ENCODE data around the gene SDK1. TPM values are rescaled to one million over a fixed set of nuclear protein-coding genes. Genes with fewer than 3 reads are reported as not detected.

SDK1 gene
- total RNA-seq, 4 donors from 2014 or later, result 3.7 to 80.9 (median 13.1) TPM

GRCh38 chr7:3469641-3470040 lies 168.6 kb downstream of the SDK1 start:
- no peak for DNase-seq
- TF ChIP-seq CTCF (IDR thresholded peaks at IDR 0.05), result no peak
- no peak for TF ChIP-seq POLR2A (IDR thresholded peaks at IDR 0.05)
- H3K27me3 ChIP-seq, result no peaks in the 10 kb centered on the region
- H3K27ac ChIP-seq, result no peak overlapping the region
- no peaks in the 10 kb centered on the region for H3K4me1 ChIP-seq
- H3K9me3 ChIP-seq, result no peaks in the 10 kb centered on the region
- H3K36me3 ChIP-seq, result no peaks in the 10 kb centered on the region
- no peak overlapping the region for H3K4me3 ChIP-seq

- Histone ChIP-seq H3K4me1 (no peaks in the 10 kb centered on the region), H3K27ac (no peak overlapping the region), H3K27me3 (no peaks in the 10 kb centered on the region), H3K36me3 (no peaks in the 10 kb centered on the region), H3K9me3 (no peaks in the 10 kb centered on the region), H3K4me3 (no peak overlapping the region)
- TF ChIP-seq POLR2A (IDR thresholded peaks at IDR 0.05) (no peak), CTCF (IDR thresholded peaks at IDR 0.05) (no peak)
- no peak for DNase-seq
Observed at GRCh38 chr7:3480197-3480596, 179.1 kb downstream of the SDK1 start.

GRCh38 chr7:3481435-3481834 lies 180.4 kb downstream of the SDK1 start:
- DNase-seq, result no peak
- Histone ChIP-seq H3K36me3 (no peaks in the 10 kb centered on the region), H3K4me3 (no peak overlapping the region), H3K27me3 (no peaks in the 10 kb centered on the region), H3K27ac (no peak overlapping the region), H3K4me1 (no peaks in the 10 kb centered on the region), H3K9me3 (no peaks in the 10 kb centered on the region)
- TF ChIP-seq CTCF (IDR thresholded peaks at IDR 0.05) (no peak), POLR2A (IDR thresholded peaks at IDR 0.05) (no peak)

GRCh38 chr7:3482147-3482921 lies 181.3 kb downstream of the SDK1 start:
- H3K27me3 ChIP-seq, result no peaks in the 10 kb centered on the region
- H3K36me3 ChIP-seq, result no peaks in the 10 kb centered on the region
- no peak for DNase-seq
- no peaks in the 10 kb centered on the region for H3K9me3 ChIP-seq
- H3K4me1 ChIP-seq, result no peaks in the 10 kb centered on the region
- TF ChIP-seq CTCF (IDR thresholded peaks at IDR 0.05) (peak in 5 of 6 experiments; percentile 19 to 38 (median 27)), POLR2A (IDR thresholded peaks at IDR 0.05) (no peak)
- no peak overlapping the region for H3K27ac ChIP-seq
- no peak overlapping the region for H3K4me3 ChIP-seq

- TF ChIP-seq POLR2A (IDR thresholded peaks at IDR 0.05) (no peak), CTCF (IDR thresholded peaks at IDR 0.05) (no peak)
- H3K4me1 ChIP-seq, result no peaks in the 10 kb centered on the region
Observed at GRCh38 chr7:3486841-3487240, 185.8 kb downstream of the SDK1 start.

More at GRCh38 chr7:3486841-3487240, 185.8 kb downstream of the SDK1 start:
- Histone ChIP-seq H3K36me3 (no peaks in the 10 kb centered on the region), H3K4me3 (no peak overlapping the region), H3K9me3 (no peaks in the 10 kb centered on the region), H3K27me3 (no peaks in the 10 kb centered on the region), H3K27ac (no peak overlapping the region)
- DNase-seq, result no peak
